Superior temporal gyrus (tissue), 1 donor: ENCODE data around the gene VASH2.

Experiments
- DNase-seq: peaks from one replicate; pipeline ENCODE4 v3.0.0-alpha.2; 2016; ENCODE audit errors: extremely low spot score

VASH2 gene

GRCh38 chr1:213035573-213035972 is 85.2 kb downstream of the VASH2 start:
- peak; percentile 76 for DNase-seq
